GM11168 (cell line): ENCODE data around the gene TOMM70.
"Not testable (repeated sequence)": the region's sequence is repeated elsewhere in the genome, so short reads cannot be mapped to it uniquely, and the experiment has no call there.

Source experiments
- in situ Hi-C: fragments of 300-500 bp; cut with MboI; formaldehyde crosslinking; loops from one replicate; pipeline ENCODE4 v1.12.0; 2022; ENCODE audit warnings: low sequenced_read_pairs; ENCODE audit not compliant: unreplicated experiment

Gene TOMM70

DNA sequence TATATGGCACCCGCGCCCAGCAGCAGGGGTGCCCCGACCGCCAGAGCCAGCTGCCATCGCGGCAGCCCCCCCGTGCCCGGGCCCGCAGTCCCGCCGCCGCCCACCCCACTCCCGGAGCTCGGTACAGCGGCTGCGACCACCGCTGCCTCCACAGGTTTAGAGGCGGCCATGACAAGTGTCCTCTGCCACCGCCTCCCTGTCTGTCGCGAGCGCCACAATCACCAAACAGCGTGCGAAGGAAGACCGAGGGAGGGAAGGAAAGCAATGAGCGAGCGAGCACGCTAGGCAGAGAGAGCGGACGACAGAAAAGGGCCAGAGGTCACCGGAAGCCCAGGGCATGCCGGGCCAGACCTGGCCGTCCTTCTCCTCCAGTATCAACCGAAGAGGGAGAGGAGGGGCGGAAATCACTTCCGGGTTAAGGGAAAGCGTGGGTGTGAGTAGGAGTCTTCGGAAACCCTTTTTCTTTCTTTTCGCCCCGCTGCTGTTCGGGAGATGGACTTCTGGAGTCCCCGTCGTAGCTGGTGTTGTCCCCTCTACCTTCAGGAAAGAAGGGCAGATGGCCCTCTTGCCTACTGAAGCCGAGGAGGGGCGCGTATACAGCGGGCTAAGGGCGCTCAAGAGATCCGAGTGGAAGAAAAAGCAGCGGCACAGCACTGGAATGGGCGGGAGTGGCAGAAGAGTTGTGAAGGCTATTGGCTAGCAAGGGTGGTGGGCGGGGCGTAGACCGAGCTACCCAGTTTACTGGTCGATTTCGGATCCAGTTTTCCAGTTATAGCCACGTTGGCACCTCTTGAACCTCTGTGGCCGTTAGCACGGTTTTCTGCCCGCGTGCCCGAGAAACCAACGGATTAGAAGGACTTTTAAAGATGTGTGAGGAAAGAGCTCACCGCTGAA is at the start of gene TOMM70, which contains the start of gene LNP1:
Gene TOMM70, minus strand, starts transcription at position 310 of the 894 bp plus-strand sequence. Its CDS starts 140 bp downstream, at position 170.
Gene LNP1, plus strand, starts transcription at position 760 of the 894 bp plus-strand sequence. CDS start 28,191 bp downstream, outside the sequence.
- in situ Hi-C loops: no loop called here

DNA sequence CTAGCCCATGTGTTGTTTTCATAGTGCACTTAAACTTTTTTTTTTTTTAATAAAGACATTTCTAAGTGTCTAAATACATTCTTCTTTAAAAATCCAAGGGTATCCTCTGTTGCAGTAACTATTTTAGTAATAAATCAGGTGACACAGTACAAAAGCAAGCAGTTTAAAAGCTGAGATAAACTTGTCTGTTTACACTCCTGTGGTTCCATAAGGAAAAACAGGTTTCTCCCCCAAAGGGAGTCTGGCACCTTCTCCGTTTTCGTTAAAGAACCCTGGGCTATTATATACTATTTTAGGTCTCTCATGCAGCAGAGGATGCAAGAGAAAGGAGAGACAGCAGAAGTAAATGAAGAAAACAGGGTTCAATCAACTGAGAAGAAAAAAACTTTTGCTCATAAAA is 48.3 kb upstream of the TOMM70 start:
- in situ Hi-C loops: no loop called here

DNA sequence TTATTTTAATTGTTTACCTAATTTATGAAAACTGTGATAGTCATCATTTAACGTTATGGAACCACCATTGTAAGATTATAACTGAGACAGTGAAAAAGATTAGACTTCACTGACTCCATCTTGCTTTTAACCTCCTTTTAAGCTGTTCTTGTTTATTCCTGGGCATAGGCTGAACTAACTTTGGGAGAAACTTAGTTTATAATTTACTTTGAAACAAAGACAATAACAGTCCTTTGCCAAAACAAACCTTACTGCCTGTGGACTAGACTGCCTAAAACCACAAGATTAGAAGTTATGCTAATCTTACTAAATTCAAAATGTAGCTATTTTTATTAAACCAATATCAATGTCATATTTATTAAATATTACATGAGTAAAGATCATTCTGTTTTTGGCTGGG is 47.2 kb upstream of the TOMM70 start:
- in situ Hi-C loops: no loop called here

DNA sequence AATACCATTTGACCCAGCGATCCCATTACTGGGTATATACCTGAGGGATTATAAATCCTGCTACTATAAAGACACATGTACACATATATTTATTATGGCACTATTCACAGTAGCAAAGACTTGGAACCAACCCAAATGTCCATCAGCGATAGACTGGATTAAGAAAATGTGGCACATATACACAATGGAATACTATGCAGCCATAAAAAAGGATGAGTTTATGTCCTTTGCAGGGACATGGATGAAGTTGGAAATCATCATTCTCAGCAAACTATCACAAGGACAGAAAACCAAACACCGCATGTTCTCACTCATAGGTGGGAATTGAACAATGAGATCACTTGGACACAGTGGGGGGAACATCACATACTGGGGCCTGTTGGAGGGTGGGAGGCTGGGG is 46.2 kb upstream of the TOMM70 start:
- in situ Hi-C loops: not testable (repeated sequence)

DNA sequence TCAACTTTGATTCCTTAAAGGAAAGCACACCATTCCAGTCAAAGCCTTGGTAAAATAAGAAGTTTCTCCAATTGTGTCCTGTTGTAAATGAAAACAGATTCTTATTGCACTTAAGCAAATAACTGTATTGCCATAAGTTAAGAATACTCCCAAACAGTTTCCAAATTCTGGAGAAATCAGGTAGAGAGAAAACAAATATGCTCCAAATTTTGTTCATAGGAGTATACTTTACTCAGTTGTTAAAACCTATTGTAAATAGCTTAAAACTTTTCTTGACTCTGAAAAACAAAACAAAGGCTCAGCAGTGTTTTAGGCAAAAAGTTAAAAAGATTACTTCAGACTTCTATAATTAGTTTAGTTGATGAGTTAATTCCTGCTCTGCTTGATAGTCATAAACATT is 42.8 kb upstream of the TOMM70 start:
- in situ Hi-C loops: no loop called here

DNA sequence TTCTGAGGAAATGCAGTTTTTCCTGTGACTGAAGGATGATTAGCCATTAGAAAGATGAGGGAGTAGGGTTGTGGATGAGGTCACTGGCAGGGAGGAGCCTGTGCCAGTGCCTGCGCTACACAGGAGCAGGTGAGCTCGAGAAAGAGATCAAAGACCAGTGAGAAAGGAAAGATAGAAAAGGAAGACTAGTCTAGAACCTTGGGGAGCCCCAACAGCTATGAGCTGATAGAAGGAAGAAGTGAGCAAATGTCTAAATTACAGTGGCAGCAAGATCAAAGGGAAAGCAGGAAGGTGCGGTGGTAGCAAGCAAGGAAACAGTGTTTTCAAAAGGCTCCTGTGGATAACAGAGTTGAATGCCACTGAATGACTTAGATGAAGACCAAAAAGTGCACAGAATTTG is 40.0 kb upstream of the TOMM70 start:
- in situ Hi-C loops: no loop called here

DNA sequence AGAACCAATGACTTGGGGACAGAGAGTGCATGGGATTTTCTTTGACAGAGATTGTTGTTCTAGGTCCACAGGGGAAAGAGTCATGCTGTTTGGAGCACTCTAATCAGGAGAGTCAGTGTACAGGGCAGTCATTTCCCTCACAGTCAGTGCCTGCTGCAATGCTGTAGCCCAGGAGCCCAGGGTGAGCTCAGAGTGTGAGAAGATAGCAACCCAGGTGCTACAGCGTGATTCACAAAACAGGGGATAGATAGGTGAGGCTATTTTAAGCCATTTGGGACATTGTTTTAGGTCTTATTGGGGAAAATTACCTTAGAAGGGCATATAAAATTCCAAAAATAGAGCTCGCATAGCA is 37.7 kb upstream of the TOMM70 start:
- in situ Hi-C loops: no loop called here

DNA sequence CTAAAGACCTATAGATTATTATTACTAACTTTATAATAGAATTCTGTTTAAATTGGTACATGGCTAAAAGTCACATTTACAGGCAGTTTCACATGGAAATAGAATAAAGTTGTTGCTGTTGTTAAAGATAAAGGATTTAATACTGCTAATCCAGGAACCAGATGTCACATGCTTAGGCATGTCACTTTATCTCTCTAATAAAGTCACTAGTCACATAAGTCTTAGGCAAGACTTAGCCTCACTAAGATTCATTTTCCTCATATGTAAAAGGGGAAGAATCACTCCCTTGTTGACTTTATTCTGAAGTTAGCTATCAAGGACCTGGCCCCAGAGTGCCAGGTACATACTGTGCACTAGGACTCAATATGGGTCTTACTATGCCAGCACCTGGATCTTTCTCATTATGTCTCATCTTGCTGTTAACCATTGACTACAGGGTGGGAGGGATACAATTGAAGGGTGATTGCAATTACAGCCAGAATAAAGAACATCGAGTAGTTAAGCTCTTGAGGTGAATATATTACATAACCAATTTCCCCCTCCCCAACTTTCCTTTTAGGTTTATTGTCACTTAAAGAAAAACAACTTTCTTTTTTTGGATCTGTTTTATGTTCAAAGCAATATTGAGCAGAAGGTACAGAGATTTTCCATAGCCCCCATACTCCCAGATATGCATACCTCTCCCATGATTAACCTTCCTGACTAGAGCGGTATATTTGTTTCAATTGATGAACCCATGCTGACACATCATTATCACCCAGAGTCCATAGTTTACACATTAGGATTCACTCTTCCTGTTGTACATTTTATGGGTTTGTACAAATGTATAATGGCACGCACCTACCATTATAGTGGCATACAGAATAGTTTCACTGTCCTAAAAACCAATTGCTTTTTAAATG is 37.1 kb upstream of the TOMM70 start:
- in situ Hi-C loops: no loop called here

DNA sequence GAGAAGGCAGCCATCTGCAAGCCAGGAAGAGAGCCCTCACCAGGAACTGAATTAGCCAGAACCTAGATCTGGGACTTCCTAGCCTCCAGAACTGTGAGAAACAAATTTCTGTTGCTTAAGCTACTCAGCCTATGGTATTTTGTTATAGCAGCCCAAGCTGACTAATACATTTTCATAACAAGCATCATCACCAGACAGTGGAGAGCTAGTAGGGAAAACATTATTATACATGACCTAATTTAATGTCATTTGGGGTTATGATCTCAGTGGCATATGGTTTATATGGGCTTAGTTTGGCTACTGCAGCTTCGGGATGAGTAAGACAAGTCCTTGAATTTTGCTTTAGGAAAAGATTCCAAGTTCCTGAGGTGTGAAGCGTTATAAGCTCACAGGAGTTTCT is 36.1 kb upstream of the TOMM70 start:
- in situ Hi-C loops: no loop called here

DNA sequence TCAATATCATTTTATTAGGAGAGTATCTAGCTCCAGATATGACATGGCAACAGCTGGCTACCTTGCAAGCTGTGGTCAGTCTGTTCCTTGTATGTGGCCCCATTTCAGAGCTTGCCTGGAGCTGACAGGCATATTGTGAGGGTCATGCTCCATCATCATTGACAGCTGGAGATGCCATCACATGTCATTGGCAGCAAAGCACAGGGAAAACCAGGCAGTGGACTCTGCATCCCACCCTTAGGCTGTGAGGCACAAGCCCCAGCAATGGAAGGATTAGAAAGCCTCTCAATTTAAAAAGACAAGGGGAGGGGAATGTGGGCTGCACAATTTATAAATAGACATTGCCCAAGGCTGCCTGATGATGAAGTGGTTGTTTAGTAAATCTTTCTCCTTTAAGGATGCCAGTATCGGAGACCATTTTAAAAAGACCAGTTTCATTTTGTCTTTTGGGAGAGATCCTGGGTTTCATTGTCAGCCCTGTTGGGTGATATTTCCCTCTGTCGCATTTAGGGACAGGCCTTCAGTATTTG is 28.4 kb upstream of the TOMM70 start:
- in situ Hi-C loops: no loop called here

DNA sequence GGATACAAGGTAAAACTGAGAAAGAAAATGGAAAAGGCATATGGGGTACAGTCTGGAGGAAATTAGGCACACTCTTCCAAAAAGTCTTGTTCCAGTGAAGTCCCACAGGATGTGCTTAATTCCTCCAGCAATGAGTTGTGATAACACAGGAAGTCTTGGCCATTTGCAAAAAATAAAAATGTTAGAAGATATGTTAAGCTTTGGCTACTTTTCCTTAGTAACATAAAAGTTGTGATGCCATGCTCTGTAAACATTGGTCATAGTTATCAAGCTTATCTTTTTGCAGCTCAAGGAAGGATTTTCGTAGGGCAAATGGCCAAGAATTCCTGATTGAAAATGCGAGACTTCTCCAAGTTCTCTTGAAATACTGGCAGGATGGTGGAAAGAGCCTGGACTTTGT is 26.8 kb upstream of the TOMM70 start:
- in situ Hi-C loops: no loop called here

DNA sequence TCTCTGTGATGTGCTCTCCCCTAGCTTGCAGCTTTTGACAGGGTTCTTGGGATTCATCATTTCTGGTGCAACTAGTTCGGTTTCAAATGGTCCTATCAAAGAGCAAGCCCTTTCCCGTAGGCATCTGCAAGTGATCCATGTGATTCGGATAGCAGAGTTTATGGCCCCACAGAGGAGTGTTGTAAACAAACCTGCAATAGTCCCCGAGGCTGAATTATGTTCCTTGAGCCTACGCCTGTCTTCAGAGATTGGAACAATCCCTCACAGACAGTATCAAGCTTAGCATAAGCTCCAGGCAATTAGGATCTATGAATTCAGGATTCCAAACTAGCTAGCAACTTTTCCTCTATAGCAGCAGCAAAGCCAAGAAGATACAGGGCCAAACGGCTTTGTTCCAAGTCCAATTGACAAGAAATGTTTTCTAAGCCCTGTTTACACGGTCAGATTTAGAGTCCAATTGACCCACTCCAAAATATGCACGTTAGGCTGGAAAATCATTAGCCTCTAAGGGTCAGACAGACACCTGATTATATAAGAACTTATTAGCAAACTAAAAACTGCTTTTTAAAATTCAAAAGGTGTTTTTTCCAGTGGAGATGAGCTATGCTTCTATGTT is 25.3 kb upstream of the TOMM70 start:
- in situ Hi-C loops: no loop called here

DNA sequence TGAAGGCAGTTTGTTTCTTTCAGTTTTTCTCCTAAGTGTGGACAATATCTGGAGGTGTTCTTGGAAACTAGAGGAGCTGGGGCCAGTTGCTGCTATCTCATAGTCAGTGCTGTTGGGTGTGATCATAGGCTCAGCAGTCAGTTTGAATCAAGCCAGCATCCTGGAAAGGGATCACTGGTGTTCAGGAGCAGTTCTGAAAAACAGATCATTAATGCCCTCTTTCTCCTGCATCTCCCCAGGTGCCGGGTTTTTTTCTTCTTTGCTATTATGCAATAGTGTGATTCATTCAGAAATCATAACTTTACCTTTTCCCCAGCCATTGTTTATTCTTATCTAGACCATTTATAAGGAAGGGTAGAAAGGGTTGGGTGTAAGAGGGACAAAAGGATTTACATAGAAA is 24.4 kb upstream of the TOMM70 start:
- in situ Hi-C loops: no loop called here

DNA sequence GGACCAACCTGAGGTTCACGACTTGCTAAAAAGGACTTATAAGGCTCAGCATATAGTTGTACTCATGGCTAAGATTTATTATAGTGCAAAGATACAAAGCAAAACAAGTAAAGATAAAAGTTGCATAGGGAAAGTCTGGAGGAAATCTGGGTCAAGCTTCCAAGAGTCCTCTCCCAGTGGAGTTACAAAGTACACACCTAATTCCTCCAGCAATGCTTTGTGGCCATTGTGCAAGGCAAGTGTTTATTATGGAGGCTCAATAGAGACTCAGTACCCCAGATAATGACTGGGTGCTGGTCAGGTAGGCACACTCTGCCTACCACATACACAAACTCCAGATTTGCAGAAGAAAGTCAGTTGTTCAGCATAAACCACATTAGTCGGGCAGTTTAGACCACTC is 23.4 kb upstream of the TOMM70 start:
- in situ Hi-C loops: no loop called here

DNA sequence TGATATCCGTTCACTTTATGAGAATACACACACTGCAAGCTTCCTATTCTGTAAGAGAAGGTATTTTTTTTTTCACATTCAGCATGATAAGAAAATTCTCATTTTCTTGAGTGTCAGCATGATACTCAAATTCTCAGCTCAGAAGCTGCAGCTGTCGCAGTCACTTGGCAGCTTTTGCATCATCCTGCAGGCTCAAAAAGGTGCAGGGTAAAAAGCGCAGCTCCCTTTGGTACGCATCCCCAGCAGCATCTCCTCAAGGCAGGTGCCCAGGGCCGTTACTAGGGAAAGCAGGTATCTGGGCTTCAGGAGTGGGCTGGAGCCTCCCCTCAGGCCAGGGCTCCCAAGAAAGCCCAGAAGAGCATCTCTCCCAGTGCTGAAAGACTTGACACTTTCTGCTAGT is 22.7 kb upstream of the TOMM70 start:
- in situ Hi-C loops: no loop called here

DNA sequence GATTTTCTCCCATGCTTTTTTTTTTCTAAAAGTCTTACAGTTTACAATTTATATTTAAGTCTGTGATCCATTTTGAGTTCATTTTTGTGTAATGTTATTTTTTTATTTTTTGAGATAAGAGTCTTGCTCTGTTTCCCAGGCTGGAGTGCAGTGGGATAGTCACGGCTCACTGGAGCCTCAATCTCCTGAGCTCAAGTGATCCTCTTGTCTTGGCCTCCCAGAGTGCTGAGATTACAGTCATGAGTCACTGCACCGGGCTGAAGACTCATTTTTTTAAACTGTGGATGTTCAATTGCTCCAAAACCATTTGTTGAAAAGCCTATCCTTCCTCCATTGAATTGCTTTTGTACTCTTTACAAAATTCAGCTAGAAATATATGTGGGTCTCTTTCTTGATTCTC is 20.0 kb upstream of the TOMM70 start:
- in situ Hi-C loops: no loop called here

DNA sequence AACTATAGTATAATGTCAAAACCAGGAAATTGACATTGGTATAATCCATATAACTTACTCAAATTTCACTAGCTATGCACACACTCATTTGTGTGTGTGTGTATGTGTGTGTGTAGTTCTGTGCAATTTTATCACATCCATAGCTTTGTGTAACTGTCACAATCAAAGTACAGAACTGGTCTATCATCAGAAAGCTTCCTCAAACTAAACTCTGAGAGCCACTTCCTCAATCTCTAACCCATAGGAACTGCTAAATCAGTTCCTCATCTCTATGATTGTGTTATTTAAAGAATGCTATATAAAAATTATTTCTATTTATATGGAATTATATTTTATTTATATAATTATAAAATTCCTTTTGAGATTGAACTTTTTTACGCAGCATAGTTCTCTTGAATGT is 18.5 kb upstream of the TOMM70 start:
- in situ Hi-C loops: no loop called here

DNA sequence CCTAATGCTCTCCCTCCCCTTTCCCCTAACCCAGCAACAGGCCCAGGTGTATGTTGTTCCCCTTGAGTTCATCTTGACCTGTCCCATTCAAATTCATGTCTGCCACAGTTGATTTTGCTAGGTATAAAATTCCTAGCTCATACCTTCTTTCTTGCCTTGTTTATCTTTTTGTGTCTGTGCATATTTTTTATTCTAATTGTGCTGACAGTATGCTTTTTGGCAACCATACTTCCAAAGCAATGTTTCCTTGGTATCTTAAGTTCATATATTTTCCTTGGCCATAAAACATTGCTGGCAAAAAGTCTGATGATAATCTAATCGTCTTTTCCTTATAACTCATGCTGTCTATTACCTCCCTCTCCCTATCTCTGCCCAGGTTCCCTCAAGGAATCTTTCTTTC is 16.0 kb upstream of the TOMM70 start:
- in situ Hi-C loops: no loop called here

DNA sequence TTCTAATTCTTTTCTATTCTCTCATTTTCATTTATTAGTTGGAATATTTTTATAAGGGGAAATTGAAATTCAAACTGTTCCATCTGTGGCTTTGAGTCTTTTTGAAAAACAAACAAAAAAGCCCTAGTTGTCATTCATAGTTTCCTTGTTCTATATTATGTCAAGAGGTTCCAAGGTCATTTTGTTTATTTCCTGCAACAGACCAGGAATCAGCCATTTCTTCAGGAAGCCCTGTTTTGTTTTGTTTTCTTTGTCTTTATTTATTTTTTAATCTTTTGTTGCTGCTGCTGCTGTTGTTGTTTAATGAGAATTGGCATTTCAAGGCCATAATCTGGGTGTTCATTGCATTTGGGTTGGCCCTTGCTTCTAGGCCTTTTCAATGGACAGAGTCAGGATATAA is 15.3 kb upstream of the TOMM70 start:
- in situ Hi-C loops: no loop called here

DNA sequence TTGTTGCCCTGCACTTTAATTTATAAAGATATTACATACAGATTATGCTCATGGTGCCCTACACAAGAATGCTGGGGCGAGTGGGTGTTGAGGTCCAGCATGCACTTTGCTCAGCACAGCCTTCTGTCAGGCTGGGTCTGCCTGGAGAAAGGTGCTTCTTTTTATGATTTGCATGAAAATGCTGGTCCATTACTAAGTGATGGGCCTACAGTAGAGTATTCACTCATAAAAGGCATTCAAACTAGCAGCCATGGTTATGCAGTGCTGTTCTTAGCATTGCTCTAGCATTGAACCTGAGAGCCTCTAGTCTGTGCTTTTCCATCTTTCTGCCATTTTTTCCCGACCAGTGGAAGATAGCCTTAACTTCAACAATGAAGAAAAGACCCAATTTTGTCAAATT is 12.7 kb upstream of the TOMM70 start:
- in situ Hi-C loops: no loop called here
